HG03103 (cell line): ENCODE measurements around the gene PAIP2B.
"Not testable (repeated sequence)": the region's sequence is repeated elsewhere in the genome, so short reads cannot be mapped to it uniquely, and the experiment has no call there.

ENCODE experiments used
- ATAC-seq: cut with Tn5 transposase; IDR thresholded peaks from one replicate; pipeline ENCODE4 v1.9.1; 2021; ENCODE audit warnings: low read depth; ENCODE audit not compliant: unreplicated experiment

Gene PAIP2B

DNA sequence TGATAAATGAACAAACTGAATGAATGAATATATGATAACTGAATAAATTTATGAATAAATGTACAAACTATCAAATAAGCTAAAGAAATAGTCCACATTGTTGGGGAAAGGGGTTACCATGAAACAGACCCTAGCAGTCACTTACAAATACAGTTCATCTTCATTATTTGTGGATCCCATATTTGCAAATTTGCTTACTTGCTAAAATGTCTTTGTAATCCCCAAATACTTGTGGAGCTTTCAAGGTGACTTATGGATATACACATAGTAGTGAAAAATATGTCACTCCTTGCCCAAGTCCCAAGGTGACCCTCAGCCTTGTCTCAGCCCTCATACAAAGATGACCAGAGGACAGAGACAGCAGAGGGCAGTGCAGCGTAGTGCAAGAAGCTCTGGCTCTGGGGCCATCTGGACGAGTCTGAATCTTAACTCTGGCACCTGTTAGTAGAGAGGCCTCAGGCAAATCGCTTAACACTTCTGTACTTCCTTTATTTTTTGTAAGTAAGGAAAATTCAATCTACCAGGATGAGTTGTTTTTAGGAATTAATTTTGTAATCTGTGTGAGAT, 3.1 kb downstream of the PAIP2B start:
- ATAC-seq, result no peak

DNA sequence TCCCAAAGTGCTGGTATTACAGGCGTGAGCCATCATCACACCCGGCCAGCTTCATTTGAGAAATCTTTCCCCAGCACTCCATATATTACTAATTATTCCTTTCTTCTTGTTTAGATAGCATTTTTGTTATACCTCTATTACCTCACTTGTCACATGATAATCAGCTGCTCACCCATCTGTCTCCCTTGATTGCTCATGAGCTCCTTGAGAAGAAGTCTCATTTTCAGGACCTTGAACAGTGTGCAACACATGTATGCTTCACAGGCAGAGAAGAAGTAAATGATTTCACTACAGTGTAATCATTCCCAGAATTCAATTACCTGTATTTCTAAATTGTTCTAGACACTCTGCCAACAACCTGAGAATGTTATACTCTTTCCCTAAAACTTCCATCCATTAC, 6.2 kb downstream of the PAIP2B start:
- ATAC-seq, result no peak

DNA sequence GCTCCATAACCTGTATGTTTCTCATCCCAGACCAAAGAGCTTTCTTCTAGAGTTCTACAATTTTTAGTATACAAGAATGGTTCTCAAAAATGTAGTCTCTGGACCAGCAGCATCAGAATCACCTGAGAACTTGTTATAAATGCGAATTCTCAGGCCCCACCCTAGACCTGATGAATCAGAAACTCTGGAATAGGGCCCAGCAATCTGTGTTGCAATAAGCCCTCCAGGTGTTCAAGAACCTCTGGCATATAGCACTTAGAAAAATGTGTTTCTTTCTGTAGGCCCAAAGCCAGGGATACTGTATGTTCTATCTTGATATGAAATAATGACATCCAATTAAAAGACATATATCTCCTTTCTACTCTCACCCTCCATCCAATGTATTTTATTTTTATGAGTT, 10.4 kb downstream of the PAIP2B start:
- no peak for ATAC-seq

DNA sequence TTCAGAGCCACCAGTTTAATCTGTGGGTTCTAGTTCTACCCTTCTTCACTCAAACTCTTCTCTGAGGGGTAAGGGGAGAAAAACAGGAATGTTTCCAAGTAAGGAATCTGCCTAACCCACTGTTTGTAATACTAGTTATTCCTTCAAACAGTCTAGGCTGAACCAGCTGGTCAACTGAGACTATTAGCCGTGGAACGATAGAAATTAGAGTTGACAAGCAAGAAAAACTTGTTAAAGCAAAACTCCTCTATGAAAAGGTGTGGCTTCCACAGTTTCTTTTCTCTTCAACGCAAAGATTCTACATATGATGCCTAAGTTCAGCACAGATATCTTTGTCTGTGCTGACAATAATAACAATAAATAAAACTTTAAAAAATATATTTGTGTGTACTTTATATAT, 11.5 kb downstream of the PAIP2B start:
- ATAC-seq, result no peak

DNA sequence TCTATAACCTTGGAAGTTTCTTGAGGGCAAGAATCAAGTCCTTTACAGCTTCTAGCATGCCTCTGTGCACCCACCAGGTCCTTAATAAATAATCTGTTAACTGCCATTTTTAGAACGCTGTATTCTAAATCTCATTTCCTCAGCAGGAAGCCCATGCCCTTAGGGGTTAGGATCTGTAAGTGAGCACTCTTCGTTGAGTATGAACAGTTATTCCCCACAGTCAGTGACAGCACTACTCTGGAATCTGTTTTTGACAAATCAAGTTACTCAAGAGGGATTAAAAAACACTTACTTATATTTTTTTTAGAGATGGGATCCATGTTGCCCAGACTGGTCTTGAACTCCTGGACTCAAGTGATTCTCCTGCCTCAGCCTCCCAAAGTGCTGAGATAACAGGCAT, 14.6 kb downstream of the PAIP2B start:
- ATAC-seq, result no peak

DNA sequence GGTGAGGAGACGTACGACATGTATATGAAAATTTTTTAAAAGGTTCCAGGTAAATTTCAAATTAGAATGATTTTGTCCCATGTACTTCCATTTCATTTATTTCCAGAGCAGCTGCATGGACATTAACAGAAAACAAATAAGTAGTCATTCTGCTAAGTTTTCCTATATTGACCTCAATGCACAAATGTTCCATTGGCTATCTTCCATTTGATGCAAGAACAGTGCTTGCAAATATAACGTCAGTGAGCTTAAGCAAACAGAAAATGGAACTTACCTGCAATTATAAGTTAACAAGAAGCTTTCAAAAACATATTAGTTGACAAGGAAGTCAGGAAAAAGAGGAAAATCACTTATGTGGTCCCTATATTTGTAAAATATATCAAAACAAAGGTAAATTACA, 16.6 kb downstream of the PAIP2B start:
- ATAC-seq, result no peak

DNA sequence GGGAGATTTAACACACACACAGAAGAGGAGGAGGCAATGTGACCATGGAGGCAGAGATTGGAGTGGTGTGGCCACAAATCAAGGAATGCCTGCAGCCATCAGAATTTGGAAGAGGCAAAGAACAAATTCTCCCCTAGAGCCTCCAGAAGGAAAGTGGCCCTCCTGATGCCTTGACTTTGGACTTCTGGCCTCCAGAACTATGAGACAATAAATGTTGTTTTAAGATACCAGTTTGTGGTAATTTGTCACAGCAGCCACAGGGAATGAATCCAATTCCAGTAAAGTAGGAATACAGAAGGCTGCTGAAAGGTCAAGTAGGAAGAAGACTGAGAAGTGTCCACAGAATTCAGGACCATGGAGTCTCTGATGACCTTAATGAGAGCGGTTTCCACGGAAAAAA, 18.1 kb downstream of the PAIP2B start:
- ATAC-seq, result no peak

DNA sequence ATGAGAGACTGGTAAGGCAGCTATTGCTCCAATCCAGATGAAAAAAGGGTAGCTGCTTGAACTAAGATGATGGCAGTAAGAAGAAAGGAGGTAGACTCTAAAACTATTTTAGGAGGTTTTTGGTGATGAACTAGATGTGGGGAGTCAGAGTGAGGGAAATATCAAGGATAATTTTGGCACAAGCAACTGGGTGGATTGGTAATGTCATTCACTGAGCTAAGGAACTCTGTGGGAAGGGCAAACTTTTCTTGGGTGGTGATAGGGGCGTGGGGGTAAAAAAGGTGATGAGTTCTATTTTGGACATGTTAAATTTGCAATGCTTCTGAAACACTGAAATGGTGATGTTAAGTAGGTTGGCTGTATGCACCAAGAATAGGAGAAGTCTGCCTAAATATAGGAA, 19.3 kb downstream of the PAIP2B start:
- no peak for ATAC-seq

DNA sequence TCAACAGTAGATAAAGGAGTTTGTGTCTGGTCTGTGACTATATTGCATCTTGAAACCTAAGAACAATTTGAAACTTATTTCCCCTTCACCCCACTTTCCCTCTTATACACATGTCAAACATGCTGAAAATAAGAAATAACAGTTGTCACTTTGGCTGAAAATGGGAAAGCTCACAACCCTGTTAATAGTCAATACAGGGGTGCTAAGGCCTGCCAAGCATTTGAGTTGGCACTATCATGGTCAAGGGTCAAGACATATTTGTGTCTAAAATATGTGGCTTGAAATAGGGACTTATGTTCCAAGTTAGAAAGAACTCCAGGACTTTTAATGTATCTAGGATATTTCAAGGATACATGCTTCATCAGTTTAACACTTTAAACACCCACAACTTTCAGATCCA, 20.6 kb downstream of the PAIP2B start:
- ATAC-seq, result no peak

DNA sequence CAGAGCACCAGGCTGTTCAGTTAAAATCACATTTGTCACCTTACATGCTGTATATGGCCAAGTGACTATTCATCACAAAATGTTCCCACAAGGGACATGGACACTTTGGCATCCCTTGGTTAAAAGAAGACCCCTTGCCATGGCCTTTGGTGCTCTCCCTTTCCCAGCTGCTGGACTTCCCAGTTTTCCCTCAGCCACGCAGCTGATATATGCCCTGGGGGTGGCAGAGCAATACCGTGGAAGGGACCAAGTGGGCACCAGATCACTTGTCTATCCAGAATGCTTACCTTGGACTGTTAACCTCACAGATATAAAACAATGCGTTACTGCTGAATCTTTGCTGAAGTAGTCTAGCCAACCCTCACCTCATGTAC, 35.3 kb downstream of the PAIP2B start:
- no peak for ATAC-seq

DNA sequence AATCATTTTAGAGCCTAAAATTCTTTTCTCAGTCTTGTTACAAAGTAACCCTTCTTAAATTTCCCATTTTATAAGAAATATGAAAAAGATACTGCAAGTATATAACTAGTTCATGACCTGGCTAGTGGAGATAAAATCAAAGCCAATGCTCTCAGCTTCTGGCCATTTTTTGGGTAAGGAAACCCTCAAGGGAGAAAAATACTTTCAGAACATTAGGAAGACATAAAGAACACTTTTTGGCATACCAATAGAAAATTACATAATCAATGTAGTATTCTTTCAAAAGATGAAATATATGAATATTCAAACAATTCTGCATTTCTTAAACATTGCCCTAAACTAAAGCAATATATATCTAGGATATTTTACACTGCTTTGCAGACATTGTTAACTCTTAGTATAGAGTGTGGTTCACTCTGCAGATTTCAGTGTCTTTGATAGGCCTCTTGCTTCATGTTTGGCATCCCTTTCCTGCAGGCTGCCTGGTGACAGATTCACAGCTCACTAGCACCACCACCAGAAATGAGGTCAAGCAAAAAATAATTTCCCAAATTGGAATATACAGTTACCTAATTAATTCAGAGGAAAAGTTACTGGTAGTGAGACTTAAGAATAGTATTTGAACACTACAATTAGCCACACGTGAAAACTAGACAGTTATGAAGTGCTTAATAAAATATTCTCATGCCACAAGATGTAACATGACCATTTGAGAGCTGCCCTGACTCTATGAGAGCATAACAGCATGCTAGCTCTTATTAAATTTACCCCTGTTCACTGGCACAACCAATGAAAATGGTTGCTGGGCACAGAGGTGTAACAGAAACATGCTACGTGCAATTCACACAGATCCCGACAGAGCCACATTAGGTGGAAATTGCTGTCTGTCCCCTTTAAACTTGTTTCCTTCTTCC, 36.0 kb downstream of the PAIP2B start:
- no peak for ATAC-seq

DNA sequence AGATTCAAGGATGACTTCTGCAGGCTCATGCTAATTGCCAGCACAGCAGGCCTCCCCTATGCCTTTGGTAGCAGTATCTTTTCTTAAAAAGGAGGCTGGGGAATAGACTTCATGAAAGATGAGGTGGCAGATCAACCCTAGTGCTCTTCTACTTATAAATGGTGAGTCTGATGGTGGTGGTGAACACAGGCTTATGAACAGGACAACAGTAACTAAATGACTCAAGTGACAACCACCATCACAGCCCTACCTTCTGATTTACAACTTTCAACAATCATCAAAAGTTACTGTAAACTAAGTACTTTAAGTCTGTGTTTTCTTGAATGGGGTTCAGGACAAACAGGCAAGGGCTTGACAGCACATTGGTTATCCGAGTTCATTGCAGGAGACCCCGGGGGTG, 39.3 kb downstream of the PAIP2B start:
- ATAC-seq, result no peak

DNA sequence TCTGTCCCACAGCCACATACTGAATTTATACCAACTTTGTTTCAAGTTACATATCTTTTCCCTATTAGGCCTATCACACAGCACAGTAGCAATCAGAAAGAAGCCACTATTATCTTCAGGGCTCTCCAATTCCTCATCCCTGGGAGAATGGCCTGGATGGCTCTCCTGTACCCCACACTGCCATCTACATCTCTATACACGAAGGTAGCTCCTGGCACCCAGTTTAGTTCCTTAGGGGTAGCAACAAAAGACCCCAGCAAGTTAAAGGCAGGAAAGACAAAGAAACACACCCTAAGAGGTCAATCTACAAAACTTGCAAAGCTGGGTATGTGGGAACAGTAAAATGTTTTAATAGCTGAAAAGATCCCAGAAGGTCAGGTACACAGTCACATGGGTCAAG, 39.9 kb downstream of the PAIP2B start:
- ATAC-seq, result no peak

DNA sequence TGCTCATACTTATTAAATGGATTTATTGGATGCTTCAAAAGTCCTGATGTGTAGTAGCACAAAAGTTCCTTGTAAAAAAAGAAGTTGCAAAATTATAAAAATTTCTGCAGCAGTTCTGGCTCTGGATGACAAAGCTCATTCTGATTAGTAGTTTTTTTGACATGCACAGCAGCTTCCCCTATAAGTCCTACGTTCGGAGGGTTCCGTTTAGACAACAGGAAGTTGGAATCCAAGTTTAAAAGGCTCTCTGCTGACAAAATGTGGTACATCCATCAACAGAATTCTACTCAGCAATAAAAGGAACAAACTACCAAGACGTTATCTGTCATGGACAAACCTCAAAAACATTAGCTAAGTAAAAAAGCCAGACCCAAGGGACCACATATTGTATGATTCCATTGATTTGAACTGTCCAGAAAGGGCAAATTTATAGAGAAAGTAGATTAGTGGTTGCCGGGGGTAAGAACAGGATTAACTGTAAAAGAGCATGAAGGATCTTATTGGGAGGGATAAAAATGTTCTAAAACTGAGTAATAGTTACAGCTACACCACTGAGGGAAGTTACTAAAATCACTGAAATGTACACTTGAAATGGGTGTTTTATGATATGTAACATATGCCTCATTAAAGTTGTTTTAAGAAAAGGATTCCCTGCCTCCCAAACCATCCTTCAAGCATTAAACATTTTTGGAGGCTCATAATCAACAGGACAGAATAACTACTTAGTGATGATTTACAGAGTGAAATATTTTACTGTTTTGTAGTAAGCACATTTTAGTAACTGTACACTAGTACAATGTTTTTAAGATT, 43.4 kb downstream of the PAIP2B start:
- not testable (repeated sequence) for ATAC-seq

DNA sequence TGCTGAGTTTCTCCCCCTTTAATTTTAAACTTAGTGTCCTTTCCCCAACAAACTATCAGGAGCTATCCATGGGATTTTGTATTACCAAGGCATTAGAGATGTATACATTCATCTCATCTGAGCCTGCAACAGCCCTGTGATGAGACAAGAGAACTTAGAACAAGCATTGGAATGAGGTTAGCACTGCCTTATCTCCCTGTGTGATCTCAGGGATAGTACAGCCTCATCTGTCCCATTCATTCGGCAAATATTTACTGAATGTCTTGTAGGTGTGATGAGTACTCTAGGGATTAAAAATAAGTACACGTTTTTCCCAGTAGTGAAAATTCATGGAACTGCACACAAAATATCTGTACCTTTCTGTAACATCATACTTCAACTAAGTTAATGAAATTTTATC, 45.6 kb downstream of the PAIP2B start:
- no peak for ATAC-seq

DNA sequence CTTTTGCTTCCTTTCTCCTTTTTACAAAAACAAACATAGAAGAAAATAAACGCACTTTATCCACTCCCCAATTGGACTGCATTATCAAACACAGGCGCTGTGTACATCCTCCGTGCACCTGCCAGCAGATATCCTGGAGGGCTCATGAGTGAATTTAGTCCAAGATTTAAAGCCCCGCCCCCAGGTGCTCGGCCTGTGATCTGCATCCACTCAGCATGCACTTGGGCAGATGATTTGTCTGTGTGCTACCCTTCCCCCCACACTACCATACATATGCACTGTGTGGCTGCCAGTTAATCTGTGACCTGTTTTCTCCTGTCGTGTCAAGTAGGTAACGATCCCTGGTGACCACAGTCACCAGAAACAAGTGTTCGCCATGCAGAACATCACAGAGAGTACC, 48.1 kb downstream of the PAIP2B start:
- ATAC-seq, result not testable (repeated sequence)

DNA sequence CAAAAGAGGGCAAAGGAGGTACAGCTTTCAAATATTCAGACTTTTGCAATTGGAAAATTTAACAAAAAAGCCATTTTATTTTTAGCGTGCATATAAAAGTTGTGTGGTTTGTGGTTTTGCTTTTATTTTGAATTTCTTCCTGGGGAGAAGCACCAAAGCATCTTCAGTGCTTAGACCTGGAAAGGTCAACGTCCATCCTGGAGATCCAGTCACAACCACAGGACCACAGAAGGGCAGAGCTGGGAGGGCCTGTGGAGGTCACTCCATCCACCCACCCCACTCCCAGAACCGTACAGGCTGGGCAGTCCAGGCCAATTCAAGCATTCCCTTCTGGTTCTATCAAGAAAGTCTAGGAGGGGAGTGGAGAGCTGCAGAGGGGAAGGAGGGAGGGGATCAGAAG, 52.7 kb downstream of the PAIP2B start:
- ATAC-seq, result no peak

DNA sequence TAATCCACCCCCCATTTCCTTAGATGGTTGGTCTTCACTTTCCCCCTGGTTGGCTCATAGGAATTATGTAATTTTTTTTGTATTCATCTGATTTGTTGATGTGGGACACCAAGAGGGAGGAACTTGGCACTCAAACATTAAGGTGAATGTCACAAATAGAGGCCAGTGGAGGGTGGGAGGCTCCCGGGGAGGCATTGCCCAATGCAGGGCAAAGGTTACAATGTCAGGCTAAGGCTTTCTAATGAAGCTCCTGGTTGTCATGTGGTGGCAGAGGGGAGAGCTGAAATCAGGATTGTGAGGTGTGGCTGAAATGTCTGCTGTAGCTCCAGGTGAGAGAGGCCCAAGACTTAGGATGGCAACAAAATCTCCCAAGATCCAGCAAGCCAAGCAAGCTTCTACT, 53.8 kb downstream of the PAIP2B start:
- ATAC-seq, result no peak

DNA sequence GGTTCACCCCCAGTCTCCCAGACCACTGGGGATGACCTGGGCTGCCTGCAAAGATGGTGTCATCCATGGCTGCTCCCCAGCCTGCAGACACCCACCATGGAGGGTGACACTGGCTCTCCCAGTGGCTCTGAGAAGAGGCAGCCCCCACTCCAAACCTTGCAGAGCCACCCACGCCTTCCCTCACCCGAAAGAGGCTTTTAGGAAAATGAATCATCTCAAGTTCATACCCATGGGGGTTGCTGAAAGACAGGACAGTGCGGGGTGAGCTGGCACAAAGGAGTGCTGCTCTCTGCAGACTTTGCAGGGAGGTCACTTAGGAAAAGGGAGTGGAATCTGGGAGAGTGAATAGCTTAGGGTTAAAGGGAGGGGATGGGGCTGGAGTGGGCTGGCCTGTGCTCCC, 60.1 kb downstream of the PAIP2B start:
- no peak for ATAC-seq

DNA sequence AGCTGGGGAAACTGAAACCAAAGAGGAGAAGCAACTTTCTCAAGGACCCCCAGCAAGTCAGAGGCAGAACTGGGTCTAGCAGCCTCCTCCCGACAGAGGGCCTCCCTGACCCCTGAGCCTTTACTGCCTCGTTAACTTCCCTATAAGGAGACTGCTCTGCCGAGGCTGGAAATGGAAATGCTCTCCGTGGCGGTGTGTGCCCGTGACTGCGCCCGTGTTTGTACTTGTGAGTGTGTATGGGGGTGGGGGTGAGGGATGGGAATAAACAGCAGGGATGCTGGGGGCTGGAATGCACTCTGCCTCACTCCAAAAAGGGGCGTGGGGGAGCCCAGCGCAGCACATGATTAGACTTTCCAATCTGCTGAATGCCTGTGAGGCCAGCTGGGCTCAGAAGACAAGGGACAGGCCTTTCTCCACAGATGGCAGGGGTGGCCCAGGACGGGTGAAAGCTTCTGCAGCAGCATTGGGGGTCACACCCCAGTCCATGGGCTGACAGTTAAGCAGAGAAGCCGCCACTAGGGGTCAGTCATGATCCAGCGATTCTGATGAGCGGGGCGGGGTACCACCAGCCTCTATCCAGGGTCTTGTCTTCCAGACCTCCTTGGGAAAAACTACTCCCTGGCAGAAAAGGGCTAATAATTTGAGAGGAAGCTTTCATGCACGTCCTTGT, 69.6 kb downstream of the PAIP2B start:
- no peak for ATAC-seq

DNA sequence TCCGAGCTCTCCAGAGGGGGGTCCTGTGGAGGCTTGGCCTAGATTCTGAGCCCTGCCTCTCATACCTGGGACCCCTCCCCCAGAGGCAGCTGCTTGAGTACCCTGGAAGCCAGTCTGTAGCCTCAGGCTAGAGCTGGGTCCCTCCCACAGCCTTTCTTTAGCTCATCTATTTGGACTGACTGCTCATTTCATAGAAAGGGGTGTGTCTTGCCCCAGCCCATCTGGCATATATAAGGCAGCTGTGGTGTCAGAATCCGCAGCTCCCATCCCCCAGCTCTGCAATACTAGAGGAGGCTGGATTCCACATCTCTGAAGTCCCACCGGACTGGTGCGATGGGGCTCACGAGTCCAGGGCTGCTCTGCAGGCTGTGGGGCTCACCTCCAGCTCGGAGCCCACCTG, 70.3 kb downstream of the PAIP2B start:
- ATAC-seq, result no peak
